ENCODE measurements around the gene ZDHHC14.

The ZDHHC14 gene

DNA sequence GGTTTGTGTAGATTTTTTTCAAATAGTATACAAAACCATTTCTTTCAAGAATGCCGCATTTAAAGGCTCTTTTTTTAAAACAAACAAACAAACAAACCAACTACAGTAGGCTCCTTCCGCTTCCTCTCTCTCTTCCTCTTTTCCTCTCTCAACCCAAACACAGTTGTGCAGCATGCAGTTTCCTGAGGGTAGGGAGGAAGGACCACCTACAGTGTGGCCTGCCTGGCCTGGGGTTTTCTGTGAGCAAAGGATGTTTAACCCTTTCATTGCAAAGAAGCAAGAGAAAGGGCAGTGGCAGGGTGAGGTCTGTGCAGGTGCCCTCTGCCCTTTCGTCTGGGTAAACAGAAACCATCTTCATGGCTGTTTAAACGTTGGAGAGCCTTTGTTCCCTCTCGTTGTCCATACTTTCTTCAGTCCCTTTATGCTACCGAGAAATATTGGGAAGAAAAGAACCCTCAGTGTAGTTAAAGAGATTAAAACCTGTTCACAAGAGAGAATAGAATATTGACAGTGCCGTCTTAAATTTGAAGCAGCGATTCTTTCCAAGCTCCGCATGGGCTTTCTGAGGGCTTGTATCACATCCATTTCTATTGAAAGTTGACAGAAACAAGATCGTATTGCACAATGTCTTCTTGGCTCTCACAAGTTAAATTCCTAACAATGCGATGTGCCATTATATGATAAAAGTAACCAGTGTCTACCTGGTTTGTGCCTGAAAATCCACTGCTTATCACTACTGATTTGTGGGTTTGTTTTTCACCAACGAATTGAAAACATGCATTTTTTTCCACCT, 226.5 kb downstream of the ZDHHC14 start:
- DNase-seq (ENCODE audit: low spot score) (no peak), ATAC-seq (ENCODE audit: low read depth) (no peak)
- no peaks in the 10 kb centered on the region for H3K27me3 ChIP-seq (ENCODE audit: insufficient read depth, poor library complexity, severe bottlenecking)
- H3K4me1 ChIP-seq (ENCODE audit: insufficient read depth, poor library complexity, severe bottlenecking): peaks cover under 1% of the 10 kb centered on the region
- no peak overlapping the region for H3K27ac ChIP-seq (ENCODE audit: poor library complexity, severe bottlenecking)
- H3K36me3 ChIP-seq (ENCODE audit: low read depth): no peaks in the 10 kb centered on the region
- no peaks in the 10 kb centered on the region for H3K9me3 ChIP-seq (ENCODE audit: severe bottlenecking)
- TF ChIP-seq, protein P1, sequence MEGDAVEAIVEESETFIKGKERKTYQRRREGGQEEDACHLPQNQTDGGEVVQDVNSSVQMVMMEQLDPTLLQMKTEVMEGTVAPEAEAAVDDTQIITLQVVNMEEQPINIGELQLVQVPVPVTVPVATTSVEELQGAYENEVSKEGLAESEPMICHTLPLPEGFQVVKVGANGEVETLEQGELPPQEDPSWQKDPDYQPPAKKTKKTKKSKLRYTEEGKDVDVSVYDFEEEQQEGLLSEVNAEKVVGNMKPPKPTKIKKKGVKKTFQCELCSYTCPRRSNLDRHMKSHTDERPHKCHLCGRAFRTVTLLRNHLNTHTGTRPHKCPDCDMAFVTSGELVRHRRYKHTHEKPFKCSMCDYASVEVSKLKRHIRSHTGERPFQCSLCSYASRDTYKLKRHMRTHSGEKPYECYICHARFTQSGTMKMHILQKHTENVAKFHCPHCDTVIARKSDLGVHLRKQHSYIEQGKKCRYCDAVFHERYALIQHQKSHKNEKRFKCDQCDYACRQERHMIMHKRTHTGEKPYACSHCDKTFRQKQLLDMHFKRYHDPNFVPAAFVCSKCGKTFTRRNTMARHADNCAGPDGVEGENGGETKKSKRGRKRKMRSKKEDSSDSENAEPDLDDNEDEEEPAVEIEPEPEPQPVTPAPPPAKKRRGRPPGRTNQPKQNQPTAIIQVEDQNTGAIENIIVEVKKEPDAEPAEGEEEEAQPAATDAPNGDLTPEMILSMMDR (IDR thresholded peaks at IDR 0.05; ENCODE audit: poor library complexity, severe bottlenecking): no peak
- H3K4me3 ChIP-seq (ENCODE audit: severe bottlenecking): no peak overlapping the region

GRCh38 chr6:157608221-157609075, 227.5 kb downstream of the ZDHHC14 start:
- TF ChIP-seq, protein P1 (IDR thresholded peaks at IDR 0.05; ENCODE audit: poor library complexity, severe bottlenecking): no peak
- Histone ChIP-seq H3K9me3 (ENCODE audit: severe bottlenecking) (no peaks in the 10 kb centered on the region), H3K27me3 (ENCODE audit: insufficient read depth, poor library complexity, severe bottlenecking) (no peaks in the 10 kb centered on the region), H3K36me3 (ENCODE audit: low read depth) (no peaks in the 10 kb centered on the region), H3K27ac (ENCODE audit: poor library complexity, severe bottlenecking) (no peak overlapping the region), H3K4me3 (ENCODE audit: severe bottlenecking) (no peak overlapping the region), H3K4me1 (ENCODE audit: insufficient read depth, poor library complexity, severe bottlenecking) (peaks cover 7% of the 10 kb centered on the region)
- ATAC-seq (ENCODE audit: low read depth): no peak
- no peak for DNase-seq (ENCODE audit: low spot score)

DNA sequence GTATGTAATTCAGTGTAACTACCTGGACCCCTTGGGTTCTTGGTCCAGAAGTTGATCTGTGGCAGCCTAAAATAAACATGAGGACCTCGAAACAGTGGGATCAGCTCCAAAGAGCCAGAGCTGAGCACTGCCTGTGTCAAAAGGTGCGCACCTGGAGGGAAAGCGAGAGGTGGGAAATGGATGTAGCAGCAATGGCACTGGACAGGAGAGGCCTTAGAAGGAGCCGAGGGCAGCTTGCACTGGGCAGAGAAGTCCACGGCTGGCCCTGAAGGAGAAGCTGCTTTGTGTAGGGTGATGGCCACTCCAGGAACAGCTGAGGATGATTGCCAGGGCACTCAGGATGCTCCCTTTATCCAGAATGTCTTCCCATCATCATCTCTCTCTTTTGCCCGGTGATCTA, 228.1 kb downstream of the ZDHHC14 start:
- Histone ChIP-seq H3K27me3 (ENCODE audit: insufficient read depth, poor library complexity, severe bottlenecking) (no peaks in the 10 kb centered on the region), H3K36me3 (ENCODE audit: low read depth) (no peaks in the 10 kb centered on the region), H3K4me1 (ENCODE audit: insufficient read depth, poor library complexity, severe bottlenecking) (peaks cover 13% of the 10 kb centered on the region), H3K27ac (ENCODE audit: poor library complexity, severe bottlenecking) (no peak overlapping the region), H3K4me3 (ENCODE audit: severe bottlenecking) (no peak overlapping the region), H3K9me3 (ENCODE audit: severe bottlenecking) (no peaks in the 10 kb centered on the region)
- no peak for ATAC-seq (ENCODE audit: low read depth)
- no peak for DNase-seq (ENCODE audit: low spot score)
- TF ChIP-seq, protein P1 (IDR thresholded peaks at IDR 0.05; ENCODE audit: poor library complexity, severe bottlenecking): no peak

GRCh38 chr6:157609556-157609955, 228.6 kb downstream of the ZDHHC14 start:
- Histone ChIP-seq H3K4me3 (ENCODE audit: severe bottlenecking) (no peak overlapping the region), H3K27ac (ENCODE audit: poor library complexity, severe bottlenecking) (no peak overlapping the region), H3K27me3 (ENCODE audit: insufficient read depth, poor library complexity, severe bottlenecking) (no peaks in the 10 kb centered on the region), H3K9me3 (ENCODE audit: severe bottlenecking) (no peaks in the 10 kb centered on the region), H3K4me1 (ENCODE audit: insufficient read depth, poor library complexity, severe bottlenecking) (peaks cover 15% of the 10 kb centered on the region), H3K36me3 (ENCODE audit: low read depth) (no peaks in the 10 kb centered on the region)
- ATAC-seq (ENCODE audit: low read depth) (no peak), DNase-seq (ENCODE audit: low spot score) (no peak)
- TF ChIP-seq, protein P1 (IDR thresholded peaks at IDR 0.05; ENCODE audit: poor library complexity, severe bottlenecking): no peak
